Uterus (tissue), 4 donors: ENCODE data around the gene MORN4. TPM values are rescaled to one million over a fixed set of nuclear protein-coding genes. Genes with fewer than 3 reads are reported as not detected.

Experiments used
- DNase-seq, 2 donors: peaks; one replicate each; pipeline ENCODE4 v3.0.0-alpha.2; 2019 to 2020
- H3K27ac ChIP-seq, 2 donors: fragments of 200-600 bp; sonication (generic); 1 replicate in 1 of 2; 2 replicates in 1 of 2; pipeline ENCODE4 v1.5.1; 2016 to 2018
- H3K27me3 ChIP-seq, 2 donors: fragments of 200-600 bp; sonication (generic); one replicate each; pipeline ENCODE4 v1.5.1; 2018 to 2019; ENCODE audit warnings: control low read depth in 1 of 2
- H3K36me3 ChIP-seq, 2 donors: fragments of 200-600 bp; sonication (generic); one replicate each; pipeline ENCODE4 v1.5.1; 2019; ENCODE audit warnings: control low read depth in 1 of 2
- H3K4me1 ChIP-seq, 2 donors: fragments of 200-600 bp; sonication (generic); one replicate each; pipeline ENCODE4 v1.5.1; 2018 to 2019; ENCODE audit warnings: control low read depth in 1 of 2
- H3K4me3 ChIP-seq, 2 donors: fragments of 200-600 bp; sonication (generic); 1 replicate in 1 of 2; 2 replicates in 1 of 2; pipeline ENCODE4 v1.5.1; 2018 to 2019; ENCODE audit warnings: mild to moderate bottlenecking in 1 of 2
- H3K9me3 ChIP-seq, 2 donors: fragments of 200-600 bp; sonication (generic); one replicate each; pipeline ENCODE4 v1.5.1; 2019; ENCODE audit warnings: control low read depth in 1 of 2
- POLR2A ChIP-seq, 2 donors: fragments of 450-650 bp; IDR thresholded peaks; one replicate each; pipeline ENCODE4 v1.6.1; 2016; ENCODE audit warnings: antibody characterized with exemption in 2 of 2, mild to moderate bottlenecking in 1 of 2, moderate library complexity in 1 of 2
- intact Hi-C: fragments of 100-400 bp; cut with DNase I; formaldehyde crosslinking; loops from one replicate; pipeline ENCODE4 v1.15.1; 2023; ENCODE audit warnings: low total_unique reads
- total RNA-seq, 4 donors: library from RNA; depleted of rRNA in 3 of 4; stranded (reverse); fragments of >200 nt in 3 of 4; gene quantifications; one replicate each; pipeline versions ENCODE4 v1.1.0 to v1.2.4, GENCODE V29; 2014 to 2023
- TF ChIP-seq, protein P1 (sequence below), 4 experiments: fragments of 200-600 bp in 2 of 4; fragments of 450-650 bp in 2 of 4; sonication (generic) in 2 of 4; IDR thresholded peaks; one replicate each; pipeline ENCODE4 v1.5.1; 2016 to 2019; ENCODE audit warnings: antibody characterized with exemption in 4 of 4, mild to moderate bottlenecking in 2 of 4, moderate library complexity in 1 of 4
- donor health status: DM: yes; HTN: yes; CAD: no.

The MORN4 gene
- total RNA-seq, 4 donors from 2014 or later = 3.1 to 11.5 (median 10.8) TPM

DNA sequence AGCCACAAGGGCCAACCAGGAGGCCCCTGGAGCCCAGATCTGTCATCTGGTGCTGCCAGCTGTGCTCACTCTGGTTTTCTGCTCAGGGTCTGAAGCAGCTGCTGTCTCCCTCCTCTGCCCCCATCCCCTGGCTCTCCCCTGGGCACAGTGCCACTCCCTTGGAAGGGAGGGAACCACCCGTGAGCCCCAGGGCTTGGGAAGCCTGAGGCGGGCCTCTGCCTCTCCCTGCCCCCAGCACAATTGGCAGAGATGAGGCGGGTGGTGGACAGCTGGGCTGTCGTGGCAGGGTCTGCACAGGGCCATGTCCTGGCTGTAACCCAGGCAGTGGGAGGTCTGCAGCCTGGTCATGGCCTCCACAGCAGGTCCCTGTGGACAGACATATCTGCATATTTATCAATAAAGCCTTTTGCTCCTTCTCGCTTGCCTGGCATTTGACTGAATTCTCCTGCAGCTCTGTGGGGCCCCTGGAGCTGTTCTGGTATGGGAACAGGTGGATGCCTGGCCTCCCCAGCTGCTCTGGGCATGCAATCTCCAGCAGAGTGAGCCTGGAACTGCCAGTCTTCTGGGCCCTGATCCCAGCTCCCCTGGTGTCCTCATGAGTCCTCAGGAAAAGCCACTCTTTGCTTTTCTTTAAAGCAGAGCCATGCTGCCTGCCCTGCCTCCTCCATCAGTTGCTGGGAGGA, 62.4 kb downstream of the MORN4 start:
- Histone ChIP-seq H3K27ac (no peak overlapping the region), H3K4me1 (no peaks in the 10 kb centered on the region), H3K36me3 (no peaks in the 10 kb centered on the region), H3K27me3 (no peaks in the 10 kb centered on the region), H3K4me3 (no peak overlapping the region), H3K9me3 (no peaks in the 10 kb centered on the region)
- intact Hi-C loops = no loop called here
- DNase-seq = no peak
- TF ChIP-seq, protein P1, sequence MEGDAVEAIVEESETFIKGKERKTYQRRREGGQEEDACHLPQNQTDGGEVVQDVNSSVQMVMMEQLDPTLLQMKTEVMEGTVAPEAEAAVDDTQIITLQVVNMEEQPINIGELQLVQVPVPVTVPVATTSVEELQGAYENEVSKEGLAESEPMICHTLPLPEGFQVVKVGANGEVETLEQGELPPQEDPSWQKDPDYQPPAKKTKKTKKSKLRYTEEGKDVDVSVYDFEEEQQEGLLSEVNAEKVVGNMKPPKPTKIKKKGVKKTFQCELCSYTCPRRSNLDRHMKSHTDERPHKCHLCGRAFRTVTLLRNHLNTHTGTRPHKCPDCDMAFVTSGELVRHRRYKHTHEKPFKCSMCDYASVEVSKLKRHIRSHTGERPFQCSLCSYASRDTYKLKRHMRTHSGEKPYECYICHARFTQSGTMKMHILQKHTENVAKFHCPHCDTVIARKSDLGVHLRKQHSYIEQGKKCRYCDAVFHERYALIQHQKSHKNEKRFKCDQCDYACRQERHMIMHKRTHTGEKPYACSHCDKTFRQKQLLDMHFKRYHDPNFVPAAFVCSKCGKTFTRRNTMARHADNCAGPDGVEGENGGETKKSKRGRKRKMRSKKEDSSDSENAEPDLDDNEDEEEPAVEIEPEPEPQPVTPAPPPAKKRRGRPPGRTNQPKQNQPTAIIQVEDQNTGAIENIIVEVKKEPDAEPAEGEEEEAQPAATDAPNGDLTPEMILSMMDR (IDR thresholded peaks at IDR 0.05) = no peak
- no peak for TF ChIP-seq POLR2A (IDR thresholded peaks at IDR 0.05)

DNA sequence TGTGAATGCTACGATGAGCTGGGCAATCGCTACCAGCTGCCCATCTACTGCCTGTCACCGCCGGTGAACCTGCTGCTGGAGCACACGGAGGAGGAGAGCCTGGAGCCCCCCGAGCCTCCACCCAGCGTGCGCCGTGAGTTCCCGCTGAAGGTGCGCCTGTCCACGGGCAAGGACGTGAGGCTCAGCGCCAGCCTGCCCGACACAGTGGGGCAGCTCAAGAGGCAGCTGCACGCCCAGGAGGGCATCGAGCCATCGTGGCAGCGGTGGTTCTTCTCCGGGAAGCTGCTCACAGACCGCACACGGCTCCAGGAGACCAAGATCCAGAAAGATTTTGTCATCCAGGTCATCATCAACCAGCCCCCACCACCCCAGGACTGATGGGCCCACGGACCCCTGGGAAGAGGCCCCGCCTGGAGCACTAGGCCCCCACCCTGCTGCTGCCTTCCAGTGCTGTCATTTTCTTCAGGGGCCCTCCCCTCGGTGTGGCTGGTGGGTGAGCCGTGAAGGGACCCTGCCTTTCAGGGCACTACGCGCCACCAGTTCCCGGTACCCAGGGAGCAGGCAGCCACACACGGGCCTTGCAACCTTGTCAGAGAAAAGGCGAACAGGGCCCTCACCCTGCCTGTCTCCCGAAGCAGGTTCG, 63.0 kb downstream of the MORN4 start:
- TF ChIP-seq, protein P1 (IDR thresholded peaks at IDR 0.05) = no peak
- H3K4me1 ChIP-seq = no peaks in the 10 kb centered on the region
- no peaks in the 10 kb centered on the region for H3K36me3 ChIP-seq
- no peaks in the 10 kb centered on the region for H3K27me3 ChIP-seq
- no peak overlapping the region for H3K27ac ChIP-seq
- no peak for DNase-seq
- H3K9me3 ChIP-seq = no peaks in the 10 kb centered on the region
- intact Hi-C loops = no loop called here
- no peak overlapping the region for H3K4me3 ChIP-seq

DNA sequence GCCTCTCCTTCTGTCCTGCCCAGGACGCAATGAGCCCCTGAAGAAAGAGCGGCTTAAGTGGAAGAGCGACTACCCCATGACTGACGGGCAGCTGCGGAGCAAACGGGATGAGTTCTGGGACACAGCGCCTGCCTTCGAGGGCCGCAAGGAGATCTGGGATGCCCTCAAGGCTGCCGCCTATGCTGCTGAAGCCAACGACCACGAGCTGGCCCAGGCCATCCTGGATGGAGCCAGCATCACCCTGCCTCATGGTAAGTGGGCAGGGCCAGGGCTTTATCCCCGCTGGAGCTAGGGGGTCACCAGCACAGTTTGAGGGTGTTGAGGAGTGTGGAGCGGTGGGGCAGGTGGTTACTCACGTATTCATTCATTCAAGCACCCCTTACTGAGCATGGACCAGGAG, 65.4 kb downstream of the MORN4 start:
- H3K27me3 ChIP-seq = no peaks in the 10 kb centered on the region
- intact Hi-C loops = no loop called here

DNA sequence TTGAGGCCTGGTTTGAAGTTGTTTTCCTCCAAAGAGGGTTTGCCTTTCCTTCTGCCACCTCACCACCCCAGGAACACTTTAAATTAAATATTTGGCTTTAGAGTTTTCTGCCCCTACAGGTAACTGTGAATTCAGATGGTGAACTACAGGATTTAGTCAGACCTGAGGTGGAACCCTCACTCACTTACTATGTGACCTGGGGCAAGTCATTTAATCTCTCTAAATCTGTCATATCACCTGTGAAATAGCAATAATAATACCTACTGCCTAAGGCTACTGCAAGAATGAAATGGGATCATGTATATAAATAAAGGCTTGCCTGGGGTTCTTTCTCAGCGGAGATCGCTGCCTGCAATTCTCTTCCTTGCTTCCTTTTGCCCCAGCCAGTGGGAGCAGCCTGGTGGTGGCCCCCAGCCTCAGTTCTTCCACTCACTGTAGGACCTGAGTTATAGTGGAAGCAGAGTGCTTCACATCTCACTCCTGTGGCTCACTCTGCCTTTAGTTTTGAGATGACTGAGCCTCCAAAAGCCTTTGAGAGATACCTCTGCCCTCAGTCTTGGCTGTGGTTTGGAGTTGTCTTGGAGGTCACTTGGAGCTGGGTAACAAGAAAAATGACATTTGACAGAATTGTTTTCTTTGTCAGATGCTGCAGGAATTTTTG, 66.8 kb downstream of the MORN4 start:
- DNase-seq = no peak
- Histone ChIP-seq H3K9me3 (no peaks in the 10 kb centered on the region), H3K36me3 (no peaks in the 10 kb centered on the region), H3K4me3 (no peak overlapping the region), H3K4me1 (no peaks in the 10 kb centered on the region), H3K27ac (no peak overlapping the region), H3K27me3 (no peaks in the 10 kb centered on the region)
- no peak for TF ChIP-seq POLR2A (IDR thresholded peaks at IDR 0.05)
- TF ChIP-seq, protein P1 (IDR thresholded peaks at IDR 0.05) = no peak
- intact Hi-C loops = no loop called here

More for the DNA sequence above, 65.4 kb downstream of the MORN4 start:
- Histone ChIP-seq H3K4me3 (no peak overlapping the region), H3K9me3 (no peaks in the 10 kb centered on the region), H3K36me3 (no peaks in the 10 kb centered on the region), H3K27ac (no peak overlapping the region), H3K4me1 (no peaks in the 10 kb centered on the region)
- no peak for DNase-seq
- TF ChIP-seq, protein P1 (IDR thresholded peaks at IDR 0.05) = no peak
- no peak for TF ChIP-seq POLR2A (IDR thresholded peaks at IDR 0.05)

DNA sequence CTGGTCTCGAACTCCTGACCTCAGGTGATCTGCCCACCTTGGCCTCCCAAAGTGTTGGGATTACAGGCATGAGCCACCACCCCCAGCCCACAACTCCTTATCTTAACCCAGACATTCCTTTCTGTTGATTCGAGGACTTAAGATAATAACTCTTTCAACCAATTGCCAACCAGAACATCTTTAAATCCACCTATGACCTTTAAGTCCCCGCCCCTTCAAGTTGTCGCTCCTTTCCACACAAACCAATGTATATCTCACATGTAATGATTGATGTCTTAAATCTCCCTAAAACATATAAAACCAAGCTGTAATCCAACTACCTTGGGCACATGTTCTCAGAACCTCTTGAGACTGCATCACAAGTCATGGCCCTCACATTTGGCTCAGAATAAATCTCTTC, 68.5 kb downstream of the MORN4 start:
- no peak for DNase-seq
- Histone ChIP-seq H3K4me1 (no peaks in the 10 kb centered on the region), H3K27me3 (no peaks in the 10 kb centered on the region), H3K36me3 (no peaks in the 10 kb centered on the region), H3K27ac (no peak overlapping the region), H3K4me3 (no peak overlapping the region), H3K9me3 (no peaks in the 10 kb centered on the region)
- intact Hi-C loops = no loop called here
- TF ChIP-seq, protein P1 (IDR thresholded peaks at IDR 0.05) = no peak
- no peak for TF ChIP-seq POLR2A (IDR thresholded peaks at IDR 0.05)
